Stomach (tissue), 9 donors: Measurements from ENCODE around the gene EVC2. TPM values are rescaled to one million over a fixed set of nuclear protein-coding genes. Genes with fewer than 3 reads are reported as not detected.

Source experiments
- DNase-seq, 2 donors: peaks; one replicate each; pipeline versions ENCODE4 v3.0.0 to v3.0.0-alpha.2; 2013 to 2019
- H3K27ac ChIP-seq, 5 donors: fragments of 200-600 bp in 4 of 5; sonication (generic) in 4 of 5; one replicate each; pipeline ENCODE4 v1.5.1; 2013 to 2019; ENCODE audit warnings: mild to moderate bottlenecking in 1 of 5, moderate library complexity in 1 of 5
- H3K27me3 ChIP-seq, 3 donors: fragments of 200-600 bp; sonication (generic); one replicate each; pipeline ENCODE4 v1.5.1; 2017 to 2019; ENCODE audit warnings: mixed run types in 1 of 3
- H3K36me3 ChIP-seq, 4 donors: fragments of 200-600 bp; sonication (generic); 1 replicate in 3 of 4; 2 replicates in 1 of 4; pipeline ENCODE4 v1.5.1; 2016 to 2019
- H3K4me1 ChIP-seq, 4 donors: fragments of 200-600 bp; sonication (generic); one replicate each; pipeline ENCODE4 v1.5.1; 2016 to 2019
- H3K4me3 ChIP-seq, 4 donors: fragments of 200-600 bp; sonication (generic) in 3 of 4; one replicate each; pipeline ENCODE4 v1.5.1; 2016 to 2019; ENCODE audit warnings: mild to moderate bottlenecking in 1 of 4
- H3K9me3 ChIP-seq, 4 donors: fragments of 200-600 bp; sonication (generic); one replicate each; pipeline ENCODE4 v1.5.1; 2016 to 2019
- CTCF ChIP-seq, 7 experiments: fragments of 450-650 bp in 4 of 7; fragments of 200-600 bp in 3 of 7; sonication (generic) in 3 of 7; IDR thresholded peaks; one replicate each; pipeline ENCODE4 v1.5.1; 2016 to 2019; ENCODE audit warnings: antibody characterized with exemption in 7 of 7, control low read depth in 2 of 7, mild to moderate bottlenecking in 1 of 7
- EP300 ChIP-seq: sonication (generic); formaldehyde crosslinking; IDR thresholded peaks from one replicate; pipeline ENCODE4 v1.6.1; 2017; ENCODE audit warnings: antibody characterized with exemption
- POLR2A ChIP-seq, 4 donors: fragments of 450-650 bp; IDR thresholded peaks; one replicate each; pipeline ENCODE4 v1.6.1; 2016; ENCODE audit warnings: antibody characterized with exemption in 4 of 4, control low read depth in 2 of 4, mild to moderate bottlenecking in 1 of 4, moderate library complexity in 1 of 4
- POLR2AphosphoS5 ChIP-seq, 3 donors: sonication (generic); formaldehyde crosslinking; IDR thresholded peaks; one replicate each; pipeline ENCODE4 v1.6.1; 2016; ENCODE audit warnings: antibody characterized with exemption in 3 of 3
- WGBS, 5 donors: extraction: QIAGEN DNeasy Blood & Tissue Kit in 3 of 5; methylation state at CpG; one replicate each; pipeline versions ENCODE4 v1.1.5 to v1.1.7; 2013 to 2018; 5-methylcytosine and 5-hydroxymethylcytosine counted together
- intact Hi-C: fragments of 100-400 bp; cut with DNase I; formaldehyde crosslinking; loops from one replicate; pipeline ENCODE4 v1.15.1; 2023; ENCODE audit warnings: low total_unique reads
- polyA plus RNA-seq, 3 donors: library from polyadenylated mRNA; stranded (reverse); fragments of 200-250 nt; gene quantifications; one replicate each; pipeline ENCODE4 v1.2.3, GENCODE V29; 2013
- total RNA-seq, 5 donors: library from RNA; depleted of rRNA; stranded (reverse); fragments of >200 nt; gene quantifications; one replicate each; pipeline versions ENCODE4 v1.1.0 to v1.2.3, GENCODE V29; 2014 to 2016
- donor health status: healthy with polysubstance abuse.
- donor health status: Bipolar disorder and iron deficiency.
- donor health status: healthy.

Gene EVC2
- total and polyA plus RNA-seq, 8 donors = 0.76 to 11.7 (median 4.9) TPM

GRCh38 chr4:5719350-5720055, 11.1 kb upstream of the EVC2 start:
- H3K9me3 ChIP-seq = peaks cover 0 to 8% (median 5%) of the 10 kb centered on the region in 4 donors
- H3K36me3 ChIP-seq = peaks cover 9 to 40% (median 24%) of the 10 kb centered on the region in 4 donors
- no peak for DNase-seq
- no peaks in the 10 kb centered on the region for H3K27me3 ChIP-seq
- H3K4me1 ChIP-seq = peaks cover 0 to 7% (median 4%) of the 10 kb centered on the region in 4 donors
- WGBS, 5 donors = 77 to 88% (median 84%) methylated on average over 7 of the region's 7 CpGs
- TF ChIP-seq CTCF (IDR thresholded peaks at IDR 0.05) = no peak
- no peak for TF ChIP-seq EP300
- TF ChIP-seq POLR2A (IDR thresholded peaks at IDR 0.05) = no peak
- no peak for TF ChIP-seq POLR2AphosphoS5 (IDR thresholded peaks at IDR 0.05)
- no peak overlapping the region for H3K27ac ChIP-seq
- no peak overlapping the region for H3K4me3 ChIP-seq
- intact Hi-C loops = no loop called here

- intact Hi-C loops = no loop called here
- Histone ChIP-seq H3K4me1 (peaks cover 0 to 7% (median 4%) of the 10 kb centered on the region in 4 donors), H3K9me3 (peaks cover 0 to 8% (median 5%) of the 10 kb centered on the region in 4 donors), H3K4me3 (no peak overlapping the region), H3K36me3 (peaks cover 9 to 34% (median 20%) of the 10 kb centered on the region in 4 donors), H3K27me3 (no peaks in the 10 kb centered on the region), H3K27ac (no peak overlapping the region)
- DNase-seq = no peak
- 63 to 84% (median 76%) methylated on average over 4 of the region's 4 CpGs for WGBS, 5 donors
- no peak for TF ChIP-seq POLR2A (IDR thresholded peaks at IDR 0.05)
- TF ChIP-seq EP300 = no peak
- TF ChIP-seq POLR2AphosphoS5 (IDR thresholded peaks at IDR 0.05) = no peak
- TF ChIP-seq CTCF (IDR thresholded peaks at IDR 0.05) = no peak
These were observed 10.1 kb upstream of the EVC2 start for GRCh38 chr4:5718411-5718810.

- 84 to 95% (median 89%) methylated on average over 4 of the region's 4 CpGs for WGBS, 5 donors
- Histone ChIP-seq H3K9me3 (peaks cover 0 to 8% (median 5%) of the 10 kb centered on the region in 4 donors), H3K4me1 (peaks cover 3 to 11% (median 7%) of the 10 kb centered on the region in 4 donors), H3K27me3 (no peaks in the 10 kb centered on the region), H3K36me3 (peaks cover 9 to 26% (median 17%) of the 10 kb centered on the region in 4 donors), H3K27ac (no peak overlapping the region), H3K4me3 (no peak overlapping the region)
- TF ChIP-seq POLR2AphosphoS5 (IDR thresholded peaks at IDR 0.05) = no peak
- TF ChIP-seq CTCF (IDR thresholded peaks at IDR 0.05) = no peak
- no peak for TF ChIP-seq EP300
- TF ChIP-seq POLR2A (IDR thresholded peaks at IDR 0.05) = no peak
- intact Hi-C loops = no loop called here
- no peak for DNase-seq
These were observed 9.2 kb upstream of the EVC2 start for GRCh38 chr4:5717449-5718158.

GRCh38 chr4:5716391-5716790, 8.0 kb upstream of the EVC2 start:
- intact Hi-C loops = no loop called here
- Histone ChIP-seq H3K4me3 (no peak overlapping the region), H3K36me3 (peaks cover 9 to 22% (median 16%) of the 10 kb centered on the region in 4 donors), H3K27ac (no peak overlapping the region), H3K27me3 (peaks cover 0 to 9% (median 0%) of the 10 kb centered on the region in 3 donors), H3K4me1 (peaks cover 5 to 17% (median 16%) of the 10 kb centered on the region in 4 donors), H3K9me3 (peaks cover 0 to 8% (median 5%) of the 10 kb centered on the region in 4 donors)
- WGBS, 5 donors = 49 to 74% (median 59%) methylated on average over 2 of the region's 2 CpGs
- TF ChIP-seq POLR2AphosphoS5 (IDR thresholded peaks at IDR 0.05) = no peak
- TF ChIP-seq POLR2A (IDR thresholded peaks at IDR 0.05) = no peak
- TF ChIP-seq EP300 = no peak
- no peak for TF ChIP-seq CTCF (IDR thresholded peaks at IDR 0.05)
- no peak for DNase-seq
